H1 (cell line): ENCODE data around the gene UVRAG. TPM values are rescaled to one million over a fixed set of nuclear protein-coding genes. Genes with fewer than 3 reads are reported as not detected.

Source experiments
- TEAD4 ChIP-seq: IDR thresholded peaks from 2 replicates; pipeline ENCODE4 v1.6.1; 2012; ENCODE audit warnings: low read depth, low read length, inconsistent platforms, mixed read lengths
- polyA plus RNA-seq, 7 experiments: library from polyadenylated mRNA; depleted of rRNA in 3 of 7; stranded (reverse) in 5 of 7; unstranded in 2 of 7; fragments of >200 nt in 5 of 7; fragments of 200-250 nt in 2 of 7; gene quantifications; 1 replicate in 5 of 7; 2 replicates in 1 of 7; 4 replicates in 1 of 7; pipeline versions ENCODE4 v1.2.1 to v1.2.3, GENCODE V29; 2011 to 2013; ENCODE audit warnings: missing spikeins in 2 of 7, mixed read lengths in 2 of 7
- total RNA-seq: library from RNA; stranded (reverse); fragmentation: NEBNext Ultra II Directional; extraction: Animal tissue kit (Norgen Biotek cat#: 25700); gene quantifications from 2 replicates; pipeline ENCODE4 v1.2.1, GENCODE V29; 2021
- TF ChIP-seq, protein P1 (sequence below): IDR thresholded peaks from 2 replicates; pipeline ENCODE4 v1.6.1; 2011; ENCODE audit warnings: low read length, improper control_type of control experiment
- TF ChIP-seq, protein P2 (sequence below), 3 experiments: IDR thresholded peaks; 1 replicate in 2 of 3; 2 replicates in 1 of 3; pipeline versions ENCODE4 v1.5.1 to v1.6.1; 2011; ENCODE audit warnings: low read length in 3 of 3, mild to moderate bottlenecking in 3 of 3, inconsistent platforms in 2 of 3, low read depth in 1 of 3, moderate library complexity in 1 of 3; ENCODE audit not compliant: insufficient read depth in 1 of 3; ENCODE audit errors: control extremely low read depth in 1 of 3

The UVRAG gene
- total and polyA plus RNA-seq, 2 of the 8 experiments (the other 6 are each of a cell fraction or from before 2014, with no cell fraction given): 5.5 to 14.7 TPM

DNA sequence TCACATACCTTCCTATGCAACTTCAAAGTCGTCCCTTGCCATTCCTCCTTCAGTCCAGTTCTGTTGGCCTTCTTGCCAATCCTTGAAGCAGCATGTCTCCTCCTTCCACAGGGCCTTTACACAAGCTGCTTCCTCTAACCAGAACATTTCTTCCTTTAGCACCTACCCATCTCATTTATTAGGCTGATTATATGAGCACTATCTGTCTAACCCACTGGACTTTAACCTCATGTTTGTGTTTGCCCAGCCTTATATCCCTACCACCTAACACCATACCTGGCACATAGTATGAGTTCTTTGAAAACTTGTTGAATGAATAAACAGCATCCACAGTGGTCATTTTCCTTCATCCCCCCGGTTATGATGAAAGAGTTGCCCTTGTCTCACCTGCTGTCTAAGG is 236.9 kb downstream of the UVRAG start (continued):
- TF ChIP-seq, protein P1, sequence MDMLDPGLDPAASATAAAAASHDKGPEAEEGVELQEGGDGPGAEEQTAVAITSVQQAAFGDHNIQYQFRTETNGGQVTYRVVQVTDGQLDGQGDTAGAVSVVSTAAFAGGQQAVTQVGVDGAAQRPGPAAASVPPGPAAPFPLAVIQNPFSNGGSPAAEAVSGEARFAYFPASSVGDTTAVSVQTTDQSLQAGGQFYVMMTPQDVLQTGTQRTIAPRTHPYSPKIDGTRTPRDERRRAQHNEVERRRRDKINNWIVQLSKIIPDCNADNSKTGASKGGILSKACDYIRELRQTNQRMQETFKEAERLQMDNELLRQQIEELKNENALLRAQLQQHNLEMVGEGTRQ: no peak
- no peak for TF ChIP-seq TEAD4
- TF ChIP-seq, protein P2, sequence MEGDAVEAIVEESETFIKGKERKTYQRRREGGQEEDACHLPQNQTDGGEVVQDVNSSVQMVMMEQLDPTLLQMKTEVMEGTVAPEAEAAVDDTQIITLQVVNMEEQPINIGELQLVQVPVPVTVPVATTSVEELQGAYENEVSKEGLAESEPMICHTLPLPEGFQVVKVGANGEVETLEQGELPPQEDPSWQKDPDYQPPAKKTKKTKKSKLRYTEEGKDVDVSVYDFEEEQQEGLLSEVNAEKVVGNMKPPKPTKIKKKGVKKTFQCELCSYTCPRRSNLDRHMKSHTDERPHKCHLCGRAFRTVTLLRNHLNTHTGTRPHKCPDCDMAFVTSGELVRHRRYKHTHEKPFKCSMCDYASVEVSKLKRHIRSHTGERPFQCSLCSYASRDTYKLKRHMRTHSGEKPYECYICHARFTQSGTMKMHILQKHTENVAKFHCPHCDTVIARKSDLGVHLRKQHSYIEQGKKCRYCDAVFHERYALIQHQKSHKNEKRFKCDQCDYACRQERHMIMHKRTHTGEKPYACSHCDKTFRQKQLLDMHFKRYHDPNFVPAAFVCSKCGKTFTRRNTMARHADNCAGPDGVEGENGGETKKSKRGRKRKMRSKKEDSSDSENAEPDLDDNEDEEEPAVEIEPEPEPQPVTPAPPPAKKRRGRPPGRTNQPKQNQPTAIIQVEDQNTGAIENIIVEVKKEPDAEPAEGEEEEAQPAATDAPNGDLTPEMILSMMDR (IDR thresholded peaks at IDR 0.05; ENCODE audit: control extremely low read depth in 1 of 3, insufficient read depth in 1 of 3, low read depth in 1 of 3, low read length in 3 of 3): no peak
- TF ChIP-seq, all 59 proteins: peak for 0
